HFF-Myc (cell line): ENCODE measurements around the gene PIAS4.

ENCODE experiments used
- DNase-seq: peaks from one replicate; pipeline ENCODE4 v3.0.0-alpha.2; 2011; ENCODE audit warnings: low read depth; ENCODE audit errors: extremely low read depth
- H3K4me3 ChIP-seq: replicated peaks from 2 replicates; pipeline ENCODE4 v1.5.1; 2011; ENCODE audit warnings: low read depth, mild to moderate bottlenecking, control low read depth, low read length
- CTCF ChIP-seq: IDR thresholded peaks from 2 replicates; pipeline ENCODE4 v1.5.1; 2012; ENCODE audit warnings: mild to moderate bottlenecking, low read depth, low read length, control low read depth; ENCODE audit errors: missing control alignments

Gene PIAS4

GRCh38 chr19:3979674-3980352 lies 27.7 kb upstream of the PIAS4 start:
- no peak for TF ChIP-seq CTCF
- DNase-seq: no peak
- no peak overlapping the region for H3K4me3 ChIP-seq

GRCh38 chr19:3980353-3981251 lies 26.9 kb upstream of the PIAS4 start:
- DNase-seq: no peak
- no peak for TF ChIP-seq CTCF
- peak overlapping the region; percentile 100 for H3K4me3 ChIP-seq

GRCh38 chr19:3981373-3981735 lies 26.2 kb upstream of the PIAS4 start:
- no peak for DNase-seq
- peak overlapping the region; percentile 100 for H3K4me3 ChIP-seq
- no peak for TF ChIP-seq CTCF

DNA sequence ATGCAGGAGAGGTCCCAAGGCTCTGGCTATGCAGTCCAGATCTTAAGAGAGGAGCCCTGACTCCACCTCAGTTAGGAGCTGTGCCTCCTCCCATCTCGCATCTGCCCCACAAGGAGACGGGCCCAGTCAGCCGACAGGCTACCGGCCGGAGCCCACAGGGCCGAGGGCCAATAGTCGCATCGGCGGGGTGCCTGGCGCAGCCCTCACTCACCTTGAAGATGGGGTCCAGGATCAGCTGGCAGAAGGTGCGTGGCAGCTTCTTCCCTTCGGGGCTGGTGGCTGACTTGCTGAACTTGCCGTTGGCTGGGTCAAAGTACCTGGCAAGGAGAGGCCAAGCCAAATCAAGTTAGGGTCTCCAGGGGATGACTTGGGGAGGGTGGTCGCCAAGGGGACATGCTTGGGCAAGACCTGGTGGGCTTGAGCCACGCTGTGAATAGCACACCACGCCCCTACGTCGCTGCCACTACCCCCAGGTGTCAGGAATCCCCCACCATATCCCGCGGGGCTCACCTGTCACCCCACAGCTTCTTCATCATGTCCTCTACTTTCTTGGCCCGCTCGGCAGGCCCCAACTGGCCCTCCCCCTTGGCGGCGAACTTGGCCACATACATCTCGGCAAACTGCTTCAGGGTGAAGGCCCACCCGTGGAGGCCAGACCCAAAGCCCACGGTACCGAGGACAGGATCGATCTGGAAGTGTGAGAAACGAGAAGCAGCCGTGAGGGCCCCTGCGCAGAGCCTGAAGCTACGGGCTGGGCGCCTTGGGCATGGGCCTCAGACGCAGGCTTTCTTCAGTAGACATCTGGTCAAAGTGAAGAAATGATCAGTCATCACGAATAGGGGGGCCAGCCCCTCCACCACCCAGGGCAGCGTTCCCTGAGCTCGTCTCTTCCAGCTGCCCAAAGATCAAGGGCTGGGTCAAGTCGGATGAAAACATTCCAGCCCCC lies 25.5 kb upstream of the PIAS4 start:
- no peak for DNase-seq
- TF ChIP-seq CTCF: no peak
- peak overlapping the region; percentile 100 for H3K4me3 ChIP-seq

DNA sequence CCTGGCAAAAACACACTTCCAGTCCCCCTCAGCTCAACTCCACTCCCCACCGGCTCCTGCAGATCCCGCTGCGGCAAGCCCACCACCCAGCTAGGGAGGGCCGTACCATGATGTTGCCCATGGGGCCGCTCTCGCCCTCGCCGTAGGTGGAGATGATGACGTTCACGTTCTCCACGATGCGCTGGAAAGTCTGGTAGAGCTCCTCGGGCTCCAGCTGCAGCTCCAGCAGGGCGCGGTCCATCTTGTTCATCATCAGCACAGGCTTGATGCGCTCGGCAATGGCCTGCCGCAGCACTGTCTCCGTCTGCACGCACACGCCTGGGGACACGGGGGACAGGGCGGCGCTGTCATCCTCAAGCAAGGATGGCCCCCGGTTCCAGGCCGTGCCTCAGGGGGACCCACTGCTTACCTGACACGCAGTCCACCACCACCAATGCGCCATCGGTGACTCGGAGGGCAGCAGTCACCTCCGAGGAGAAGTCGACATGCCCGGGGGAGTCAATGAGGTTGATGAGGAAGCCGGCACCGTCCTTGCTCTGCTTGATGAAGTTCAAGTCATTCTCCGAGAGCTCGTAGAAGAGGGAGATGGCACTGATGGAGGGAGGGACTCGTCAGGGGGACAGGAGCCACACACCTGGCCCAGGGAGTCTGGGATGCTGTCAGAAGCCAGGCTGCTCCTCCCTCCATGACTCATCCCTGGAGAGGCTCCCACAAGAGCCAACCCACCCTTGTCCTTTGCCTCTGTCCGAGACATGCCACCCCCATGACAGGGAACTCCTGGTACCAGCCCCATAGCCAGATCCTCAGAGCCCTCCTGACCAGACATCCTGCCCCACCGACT lies 24.6 kb upstream of the PIAS4 start:
- no peak for TF ChIP-seq CTCF
- DNase-seq: no peak
- peak overlapping the region; percentile 100 for H3K4me3 ChIP-seq

- no peak for TF ChIP-seq CTCF
- DNase-seq: no peak
- peak overlapping the region; percentile 100 for H3K4me3 ChIP-seq
Observed at GRCh38 chr19:3983542-3983914, 24.0 kb upstream of the PIAS4 start.
